ENCODE results near the gene SGSM1.

Gene SGSM1

GRCh38 chr22:24878969-24879368, 73.0 kb downstream of the SGSM1 start:
- H3K4me3 ChIP-seq (ENCODE audit: low read depth, low read length), result no peak overlapping the region
- no peak for DNase-seq (ENCODE audit: low read depth)
- TF ChIP-seq CTCF (IDR thresholded peaks at IDR 0.05; ENCODE audit: low read depth, low read length), result no peak
- no peak for TF ChIP-seq MYC (IDR thresholded peaks at IDR 0.05; ENCODE audit: low read depth, low read length)
- no peak for TF ChIP-seq POLR2A (IDR thresholded peaks at IDR 0.05; ENCODE audit: extremely low read depth, insufficient read length)
- TF ChIP-seq, protein P1, sequence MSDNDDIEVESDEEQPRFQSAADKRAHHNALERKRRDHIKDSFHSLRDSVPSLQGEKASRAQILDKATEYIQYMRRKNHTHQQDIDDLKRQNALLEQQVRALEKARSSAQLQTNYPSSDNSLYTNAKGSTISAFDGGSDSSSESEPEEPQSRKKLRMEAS (IDR thresholded peaks at IDR 0.05; ENCODE audit: low read depth, low read length), result no peak

GRCh38 chr22:24883432-24883831, 77.4 kb downstream of the SGSM1 start:
- H3K4me3 ChIP-seq (ENCODE audit: low read depth, low read length), result no peak overlapping the region
- peak; percentile 82 for DNase-seq (ENCODE audit: low read depth)
- no peak for TF ChIP-seq POLR2A (IDR thresholded peaks at IDR 0.05; ENCODE audit: extremely low read depth, insufficient read length)
- no peak for TF ChIP-seq MYC (IDR thresholded peaks at IDR 0.05; ENCODE audit: low read depth, low read length)
- TF ChIP-seq CTCF (IDR thresholded peaks at IDR 0.05; ENCODE audit: low read depth, low read length), result no peak
- TF ChIP-seq, protein P1 (IDR thresholded peaks at IDR 0.05; ENCODE audit: low read depth, low read length), result no peak

DNA sequence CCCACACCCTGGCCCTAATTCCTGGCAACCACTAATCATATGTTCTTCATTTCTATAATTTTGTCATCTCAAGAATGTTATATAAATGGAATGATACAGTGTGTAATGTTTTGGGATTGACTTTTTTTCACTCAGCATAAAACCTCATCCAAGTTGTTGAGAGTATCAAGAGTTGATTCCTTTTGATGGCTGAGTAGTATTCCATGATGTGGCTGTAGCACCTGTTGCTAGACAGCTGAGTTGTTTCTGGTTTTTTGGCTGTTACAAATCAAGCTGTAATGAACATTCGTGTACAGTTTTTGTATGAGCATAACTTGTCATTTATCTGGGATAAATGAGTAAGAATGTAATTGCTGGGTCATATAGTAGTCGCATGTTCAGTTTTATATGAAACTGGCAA, 81.2 kb downstream of the SGSM1 start:
- DNase-seq (ENCODE audit: low read depth), result no peak
- TF ChIP-seq MYC (IDR thresholded peaks at IDR 0.05; ENCODE audit: low read depth, low read length), result no peak
- TF ChIP-seq, protein P1 (IDR thresholded peaks at IDR 0.05; ENCODE audit: low read depth, low read length), result no peak
- TF ChIP-seq CTCF (IDR thresholded peaks at IDR 0.05; ENCODE audit: low read depth, low read length), result no peak
- TF ChIP-seq POLR2A (IDR thresholded peaks at IDR 0.05; ENCODE audit: extremely low read depth, insufficient read length), result no peak
- no peak overlapping the region for H3K4me3 ChIP-seq (ENCODE audit: low read depth, low read length)

GRCh38 chr22:24893341-24894070, 87.5 kb downstream of the SGSM1 start:
- no peak overlapping the region for H3K4me3 ChIP-seq (ENCODE audit: low read depth, low read length)
- no peak for DNase-seq (ENCODE audit: low read depth)
- TF ChIP-seq, protein P1 (IDR thresholded peaks at IDR 0.05; ENCODE audit: low read depth, low read length), result no peak
- TF ChIP-seq CTCF (IDR thresholded peaks at IDR 0.05; ENCODE audit: low read depth, low read length) (no peak), POLR2A (IDR thresholded peaks at IDR 0.05; ENCODE audit: extremely low read depth, insufficient read length) (no peak), MYC (IDR thresholded peaks at IDR 0.05; ENCODE audit: low read depth, low read length) (no peak)

DNA sequence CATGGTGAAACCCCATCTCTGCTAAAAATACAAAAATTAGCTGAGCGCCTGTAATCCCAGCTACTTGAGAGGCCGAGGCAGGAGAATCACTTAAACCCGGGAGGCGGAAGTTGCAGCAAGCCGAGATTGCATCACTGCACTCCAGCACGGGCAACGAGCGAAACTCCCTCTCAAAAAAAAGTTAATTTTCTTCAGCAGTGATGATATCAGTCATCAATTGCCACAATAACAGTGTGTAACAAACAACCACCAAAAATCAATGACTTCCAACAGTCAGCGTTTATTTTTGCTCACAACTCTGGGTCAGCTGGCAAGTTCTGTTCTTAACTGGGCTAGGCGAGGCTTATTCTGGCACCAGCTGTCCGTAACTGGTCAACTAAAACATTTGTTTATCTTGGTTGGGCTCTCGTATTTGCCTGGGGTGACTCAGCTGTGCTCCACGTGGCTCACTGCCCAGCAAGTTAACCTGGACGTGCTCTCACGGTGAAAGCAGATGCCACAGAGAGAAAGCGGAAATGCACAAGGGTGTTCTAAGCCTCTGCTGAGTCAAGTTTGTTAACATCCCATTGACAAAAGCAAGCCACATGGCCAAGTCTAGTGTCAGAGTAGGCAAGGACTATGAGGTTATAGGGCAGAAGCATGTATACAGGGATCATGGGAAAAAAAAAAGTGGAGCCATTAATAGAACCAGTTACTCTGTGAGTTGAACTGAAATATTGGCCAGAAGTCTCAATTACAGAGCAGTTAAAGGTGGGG, 88.4 kb downstream of the SGSM1 start:
- peak; percentile 93 for DNase-seq (ENCODE audit: low read depth)

DNA sequence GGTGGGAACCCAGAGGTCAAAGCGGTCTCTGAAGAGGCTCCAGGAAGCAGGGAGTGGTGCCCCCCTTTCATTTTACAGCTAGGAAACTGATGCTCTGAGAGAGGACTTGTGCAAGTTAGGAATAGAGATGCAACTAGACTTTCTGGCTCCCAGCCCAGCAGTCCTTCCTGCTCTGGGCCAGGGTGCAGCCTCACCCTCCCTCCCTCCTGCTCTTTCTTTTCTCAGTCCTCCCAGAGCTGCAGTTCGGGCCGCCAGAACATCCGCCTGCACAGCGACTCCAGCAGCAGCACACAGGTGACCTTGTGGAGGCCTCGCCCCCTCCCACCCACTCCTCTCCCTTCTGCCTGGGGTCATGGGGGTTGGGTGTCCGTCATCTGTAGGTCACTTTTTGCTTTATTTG, 89.0 kb downstream of the SGSM1 start:
- peak overlapping the region; percentile 32 for H3K4me3 ChIP-seq (ENCODE audit: low read depth, low read length)
- TF ChIP-seq, protein P1 (IDR thresholded peaks at IDR 0.05; ENCODE audit: low read depth, low read length), result no peak
- TF ChIP-seq MYC (IDR thresholded peaks at IDR 0.05; ENCODE audit: low read depth, low read length), result no peak
- no peak for TF ChIP-seq POLR2A (IDR thresholded peaks at IDR 0.05; ENCODE audit: extremely low read depth, insufficient read length)
- DNase-seq (ENCODE audit: low read depth), result peak; percentile 32

More for the DNA sequence above, 88.4 kb downstream of the SGSM1 start:
- peak overlapping the region; percentile 37 for H3K4me3 ChIP-seq (ENCODE audit: low read depth, low read length)
- no peak for TF ChIP-seq POLR2A (IDR thresholded peaks at IDR 0.05; ENCODE audit: extremely low read depth, insufficient read length)
- peak; percentile 93 for TF ChIP-seq MYC (IDR thresholded peaks at IDR 0.05; ENCODE audit: low read depth, low read length)
- TF ChIP-seq, protein P1 (IDR thresholded peaks at IDR 0.05; ENCODE audit: low read depth, low read length), result peak; percentile 97

Measured in NB4 (cell line).